H9 (cell line): ENCODE measurements around the gene TGIF1. TPM values are rescaled to one million over a fixed set of nuclear protein-coding genes. Genes with fewer than 3 reads are reported as not detected.
"Not testable (repeated sequence)": the region's sequence is repeated elsewhere in the genome, so short reads cannot be mapped to it uniquely, and the experiment has no call there.

Experiments
- DNase-seq: peaks from one replicate; pipeline ENCODE4 v3.0.0-alpha.2; 2017
- H2AFZ ChIP-seq: one replicate; pipeline ENCODE4 v1.6.1; 2013; ENCODE audit warnings: mild to moderate bottlenecking, low read length, control low read depth, moderate library complexity
- H2AK5ac ChIP-seq: 2 replicates; pipeline ENCODE4 v1.6.1; 2013; ENCODE audit warnings: low read length, control low read depth, mixed read lengths; ENCODE audit not compliant: insufficient read length
- H2BK120ac ChIP-seq: one replicate; pipeline ENCODE4 v1.6.1; 2013; ENCODE audit warnings: low read depth, mild to moderate bottlenecking, low read length, control low read depth, inconsistent platforms; ENCODE audit not compliant: poor library complexity, severe bottlenecking
- H2BK12ac ChIP-seq: 2 replicates; pipeline ENCODE4 v1.6.1; 2013; ENCODE audit warnings: low read length, control low read depth, mixed read lengths, low read depth; ENCODE audit not compliant: insufficient read length
- H2BK15ac ChIP-seq: 2 replicates; pipeline ENCODE4 v1.6.1; 2013; ENCODE audit warnings: low read depth, low read length, control low read depth
- H2BK20ac ChIP-seq: one replicate; pipeline ENCODE4 v1.6.1; 2013; ENCODE audit warnings: low read depth, mild to moderate bottlenecking, low read length, control low read depth, inconsistent platforms; ENCODE audit not compliant: poor library complexity, severe bottlenecking
- H2BK5ac ChIP-seq: 2 replicates; pipeline ENCODE4 v1.6.1; 2013; ENCODE audit warnings: low read length, control low read depth, mixed read lengths; ENCODE audit not compliant: insufficient read length
- H3K14ac ChIP-seq: 2 replicates; pipeline ENCODE4 v1.6.1; 2013; ENCODE audit warnings: low read length, control low read depth; ENCODE audit not compliant: insufficient read depth
- H3K18ac ChIP-seq: 2 replicates; pipeline ENCODE4 v1.6.1; 2013; ENCODE audit warnings: low read depth, mild to moderate bottlenecking, mixed read lengths, low read length, control low read depth; ENCODE audit not compliant: insufficient read length
- H3K23ac ChIP-seq: 2 replicates; pipeline ENCODE4 v1.6.1; 2013; ENCODE audit warnings: low read length, control low read depth, mixed read lengths, low read depth; ENCODE audit not compliant: insufficient read length
- H3K23me2 ChIP-seq: 2 replicates; pipeline ENCODE4 v1.6.1; 2013; ENCODE audit warnings: low read depth, mild to moderate bottlenecking, mixed read lengths, low read length, control low read depth; ENCODE audit not compliant: insufficient read length, poor library complexity, severe bottlenecking
- H3K27ac ChIP-seq: 2 replicates; pipeline ENCODE4 v1.5.1; 2013; ENCODE audit warnings: low read length, control low read depth, mixed read lengths, low read depth; ENCODE audit not compliant: insufficient read length
- H3K27me3 ChIP-seq: 2 replicates; pipeline ENCODE4 v1.6.1; 2013; ENCODE audit warnings: low read length, control low read depth, inconsistent platforms; ENCODE audit not compliant: insufficient read depth
- H3K4ac ChIP-seq: 2 replicates; pipeline ENCODE4 v1.6.1; 2013; ENCODE audit warnings: low read depth, mild to moderate bottlenecking, control low read depth, inconsistent platforms, low read length, moderate library complexity
- H3K4me1 ChIP-seq: 2 replicates; pipeline ENCODE4 v1.6.1; 2013; ENCODE audit warnings: low read length, control low read depth, inconsistent platforms; ENCODE audit not compliant: insufficient read depth
- H3K4me2 ChIP-seq: 2 replicates; pipeline ENCODE4 v1.6.1; 2013; ENCODE audit warnings: low read length, control low read depth, mixed read lengths; ENCODE audit not compliant: insufficient read length, insufficient read depth
- H3K56ac ChIP-seq: 2 replicates; pipeline ENCODE4 v1.6.1; 2013; ENCODE audit warnings: low read depth, mild to moderate bottlenecking, mixed read lengths, low read length, control low read depth; ENCODE audit not compliant: insufficient read length
- H3K79me1 ChIP-seq: 2 replicates; pipeline ENCODE4 v1.6.1; 2013; ENCODE audit warnings: low read depth, mild to moderate bottlenecking, moderate library complexity, low read length, control low read depth, inconsistent platforms; ENCODE audit not compliant: insufficient read depth, poor library complexity, severe bottlenecking
- H3K79me2 ChIP-seq: 2 replicates; pipeline ENCODE4 v1.6.1; 2013; ENCODE audit warnings: low read length, control low read depth, inconsistent platforms; ENCODE audit not compliant: insufficient read depth
- H3K9ac ChIP-seq: 2 replicates; pipeline ENCODE4 v1.6.1; 2013; ENCODE audit warnings: low read length, control low read depth, mixed read lengths; ENCODE audit not compliant: insufficient read length; ENCODE audit errors: extremely low read depth
- H3K9me3 ChIP-seq: one replicate; pipeline ENCODE4 v1.6.1; 2013; ENCODE audit warnings: low read depth, low read length, inconsistent platforms; ENCODE audit not compliant: control insufficient read depth
- H3T11ph ChIP-seq: one replicate; pipeline ENCODE4 v1.6.1; 2013; ENCODE audit warnings: mild to moderate bottlenecking, low read length, control low read depth, inconsistent platforms
- H4K20me1 ChIP-seq: one replicate; pipeline ENCODE4 v1.6.1; 2013; ENCODE audit not compliant: control insufficient read depth, insufficient read length, insufficient read depth
- H4K5ac ChIP-seq: 2 replicates; pipeline ENCODE4 v1.6.1; 2013; ENCODE audit warnings: low read depth, mild to moderate bottlenecking, mixed read lengths, low read length, control low read depth; ENCODE audit not compliant: insufficient read length
- H4K8ac ChIP-seq: replicated peaks from 2 replicates; pipeline ENCODE4 v1.6.1; 2013; ENCODE audit warnings: low read length, control low read depth, mixed read lengths, low read depth; ENCODE audit not compliant: insufficient read length
- H4K91ac ChIP-seq: 2 replicates; pipeline ENCODE4 v1.6.1; 2013; ENCODE audit warnings: low read depth, mild to moderate bottlenecking, moderate library complexity, mixed read lengths, low read length, control low read depth; ENCODE audit not compliant: insufficient read length
- H3K27ac Mint-ChIP-seq, 3 experiments: 2 replicates in 2 of 3; 3 replicates in 1 of 3; pipeline ENCODE4 v1.8.0; 2020 to 2021; ENCODE audit warnings: mixed read lengths in 3 of 3, mild to moderate bottlenecking in 1 of 3, moderate library complexity in 1 of 3
- H3K27me3 Mint-ChIP-seq: 2 replicates; pipeline ENCODE4 v1.8.0; 2021; ENCODE audit warnings: low read depth, mild to moderate bottlenecking, moderate library complexity, mixed read lengths
- H3K36me3 Mint-ChIP-seq, 3 experiments: 2 replicates in 2 of 3; 3 replicates in 1 of 3; pipeline ENCODE4 v1.8.0; 2020 to 2021; ENCODE audit warnings: low read depth in 3 of 3, mixed read lengths in 3 of 3; ENCODE audit not compliant: insufficient read depth in 1 of 3
- H3K4me1 Mint-ChIP-seq, 2 experiments: 2 replicates each; pipeline ENCODE4 v1.8.0; 2020; ENCODE audit warnings: mixed read lengths in 2 of 2
- H3K4me3 Mint-ChIP-seq, 2 experiments: 2 replicates in 1 of 2; 3 replicates in 1 of 2; pipeline ENCODE4 v1.8.0; 2020 to 2021; ENCODE audit warnings: mild to moderate bottlenecking in 2 of 2, mixed read lengths in 2 of 2, moderate library complexity in 1 of 2
- H3K9me3 Mint-ChIP-seq, 2 experiments: 2 replicates in 1 of 2; 3 replicates in 1 of 2; pipeline ENCODE4 v1.8.0; 2020; ENCODE audit warnings: mild to moderate bottlenecking in 2 of 2, mixed read lengths in 2 of 2, moderate library complexity in 1 of 2
- CTCF ChIP-seq: fragments of 200-600 bp; sonication (generic); conservative IDR thresholded peaks from 3 replicates; pipeline ENCODE4 v1.8.0; 2021; ENCODE audit warnings: antibody characterized with exemption, mild to moderate bottlenecking
- WGBS: extraction: QIAGEN DNeasy Blood & Tissue Kit; methylation state at CpG from one replicate; pipeline ENCODE4 v1.1.7; 2013; ENCODE audit warnings: missing lambda C conversion rate, low lambda C conversion rate, mixed read lengths; ENCODE audit not compliant: insufficient read length; ENCODE audit errors: extremely low coverage; 5-methylcytosine and 5-hydroxymethylcytosine counted together
- total RNA-seq: library from RNA; stranded (reverse); gene quantifications from 2 replicates; pipeline ENCODE4 v1.2.1, GENCODE V29; 2021

Gene TGIF1
- total RNA-seq, 1 experiment from 2014 or later = 261 TPM

- Mint-ChIP-seq H3K4me1 (peaks cover 11 to 12% of the 10 kb centered on the region in 2 experiments), H3K4me3 (no peak overlapping the region), H3K36me3 (peaks cover 0 to 3% (median 2%) of the 10 kb centered on the region in 3 experiments; a peak in 4 of 7 replicates), H3K9me3 (peaks cover 3% of the 10 kb centered on the region in 2 experiments; a peak in 3 of 5 replicates), H3K27ac (no peak overlapping the region), H3K27me3 (no peaks in the 10 kb centered on the region; the same call in none of the 2 replicates)
- no peak for TF ChIP-seq CTCF
- Histone ChIP-seq H3K4ac (no peak overlapping the region), H3K18ac (no peak overlapping the region), H3K23ac (no peak overlapping the region), H2BK15ac (no peak overlapping the region), H4K20me1 (no peaks in the 10 kb centered on the region), H3K56ac (no peak overlapping the region), H3K9me3 (no peaks in the 10 kb centered on the region), H3T11ph (no peak overlapping the region), H3K79me1 (no peaks in the 10 kb centered on the region), H4K8ac (no peak overlapping the region), H2BK5ac (no peak overlapping the region), H4K5ac (no peak overlapping the region), H3K79me2 (no peaks in the 10 kb centered on the region), H4K91ac (no peak overlapping the region), H2BK20ac (no peak overlapping the region), H2BK12ac (no peak overlapping the region), H3K14ac (no peak overlapping the region), H2AK5ac (no peak overlapping the region), H3K27me3 (no peaks in the 10 kb centered on the region), H3K23me2 (no peaks in the 10 kb centered on the region), H3K4me2 (no peak overlapping the region), H3K4me1 (no peaks in the 10 kb centered on the region), H2BK120ac (no peak overlapping the region), H3K27ac (no peak overlapping the region), H3K9ac (no peak overlapping the region), H2AFZ (no peak overlapping the region)
- no peak for DNase-seq
- WGBS = no CpG with 5 or more reads among the region's 3 CpGs
Measured at GRCh38 chr18:3410273-3410672, 39.7 kb upstream of the TGIF1 start.

- not testable (repeated sequence) for H2BK15ac ChIP-seq, H2AK5ac ChIP-seq, H3K9me3 ChIP-seq, H2BK120ac ChIP-seq, H3K27ac Mint-ChIP-seq, H3K23ac ChIP-seq, H2BK12ac ChIP-seq, H3K4me2 ChIP-seq, H4K5ac ChIP-seq, H2BK20ac ChIP-seq, H4K20me1 ChIP-seq, H3T11ph ChIP-seq, H3K9ac ChIP-seq, H3K18ac ChIP-seq, H3K56ac ChIP-seq, H3K27ac ChIP-seq, H3K27me3 ChIP-seq, H3K27me3 Mint-ChIP-seq, H3K4me3 Mint-ChIP-seq, H3K23me2 ChIP-seq, H3K79me1 ChIP-seq, H2AFZ ChIP-seq, H3K4ac ChIP-seq, H4K91ac ChIP-seq, H3K4me1 ChIP-seq, H3K79me2 ChIP-seq, H2BK5ac ChIP-seq, DNase-seq, H3K9me3 Mint-ChIP-seq, H3K36me3 Mint-ChIP-seq, H4K8ac ChIP-seq, H3K14ac ChIP-seq
- WGBS = no CpG with 5 or more reads among the region's 3 CpGs
- peaks cover 11 to 12% of the 10 kb centered on the region in 2 experiments for H3K4me1 Mint-ChIP-seq
Measured at GRCh38 chr18:3410876-3411275, 39.1 kb upstream of the TGIF1 start.
